ENCODE results near the gene NKAIN2.
"Not testable (repeated sequence)": the region's sequence is repeated elsewhere in the genome, so short reads cannot be mapped to it uniquely, and the experiment has no call there.

Gene NKAIN2

GRCh38 chr6:124722141-124722878 lies 918.6 kb downstream of the NKAIN2 start:
- no peaks in the 10 kb centered on the region for H3K36me3 ChIP-seq (replicated peaks in 1 of 2; ENCODE audit: control insufficient read depth in 2 of 2, insufficient read depth in 2 of 2, low read length in 2 of 2)
- no CpG with 5 or more reads among the region's 3 CpGs for WGBS, 2 donors (ENCODE audit: extremely low coverage in 2 of 2, insufficient read length in 2 of 2, insufficient replicate concordance in 1 of 2)
- H3K4me3 ChIP-seq (ENCODE audit: low read length in 2 of 2), result no peak overlapping the region
- H4K91ac ChIP-seq (ENCODE audit: low read depth, low read length, poor library complexity), result no peak overlapping the region
- H3K79me1 ChIP-seq (ENCODE audit: low read depth, low read length), result no peaks in the 10 kb centered on the region
- no peak overlapping the region for H3K4me2 ChIP-seq (ENCODE audit: insufficient read depth, low read length, poor library complexity, severe bottlenecking)
- no peak overlapping the region for H3K14ac ChIP-seq (ENCODE audit: low read length)
- H3K4ac ChIP-seq (ENCODE audit: low read length), result no peak overlapping the region
- no peak overlapping the region for H3K23ac ChIP-seq (ENCODE audit: low read depth, low read length, poor library complexity)
- no peak overlapping the region for H2BK120ac ChIP-seq (ENCODE audit: low read depth, low read length)
- no peak overlapping the region for H3K9ac ChIP-seq (ENCODE audit: low read depth, low read length, poor library complexity)
- H2BK5ac ChIP-seq (ENCODE audit: low read length), result no peak overlapping the region
- no peak overlapping the region for H3K18ac ChIP-seq (ENCODE audit: low read length)
- H3K27me3 ChIP-seq (ENCODE audit: control insufficient read depth in 3 of 3, insufficient read depth in 3 of 3, low read depth in 1 of 3, low read length in 3 of 3), result no peaks in the 10 kb centered on the region
- H3K9me3 ChIP-seq (replicated peaks in 1 of 2; ENCODE audit: control insufficient read depth in 2 of 2, insufficient read depth in 1 of 2, low read depth in 1 of 2, low read length in 2 of 2), result no peaks in the 10 kb centered on the region
- no peak overlapping the region for H4K8ac ChIP-seq (ENCODE audit: low read depth, low read length)
- H3K27ac ChIP-seq (replicated peaks; ENCODE audit: low read length), result no peak overlapping the region
- no peak overlapping the region for H2AK5ac ChIP-seq (ENCODE audit: low read depth, low read length)
- H3K4me1 ChIP-seq (ENCODE audit: control insufficient read depth in 2 of 2, insufficient read depth in 1 of 2, low read depth in 1 of 2, low read length in 2 of 2), result peaks cover 0 to 2% of the 10 kb centered on the region in 2 donors
- no peak overlapping the region for H2BK12ac ChIP-seq (ENCODE audit: low read length)
- no peak overlapping the region for H2BK15ac ChIP-seq (ENCODE audit: low read length)
- no peak for DNase-seq (ENCODE audit: low spot score)
- no peak overlapping the region for H2AFZ ChIP-seq (ENCODE audit: low read length)

- no peaks in the 10 kb centered on the region for H3K9me3 ChIP-seq (replicated peaks in 1 of 2; ENCODE audit: control insufficient read depth in 2 of 2, insufficient read depth in 1 of 2, low read depth in 1 of 2, low read length in 2 of 2)
- no peak overlapping the region for H2AK5ac ChIP-seq (ENCODE audit: low read depth, low read length)
- no peak overlapping the region for H2BK15ac ChIP-seq (ENCODE audit: low read length)
- no peak overlapping the region for H2BK12ac ChIP-seq (ENCODE audit: low read length)
- no peak overlapping the region for H3K4me3 ChIP-seq (ENCODE audit: low read length in 2 of 2)
- no peak overlapping the region for H3K9ac ChIP-seq (ENCODE audit: low read depth, low read length, poor library complexity)
- H3K36me3 ChIP-seq (replicated peaks in 1 of 2; ENCODE audit: control insufficient read depth in 2 of 2, insufficient read depth in 2 of 2, low read length in 2 of 2), result no peaks in the 10 kb centered on the region
- H2AFZ ChIP-seq (ENCODE audit: low read length), result no peak overlapping the region
- H4K91ac ChIP-seq (ENCODE audit: low read depth, low read length, poor library complexity), result no peak overlapping the region
- H3K27me3 ChIP-seq (ENCODE audit: control insufficient read depth in 3 of 3, insufficient read depth in 3 of 3, low read depth in 1 of 3, low read length in 3 of 3), result no peaks in the 10 kb centered on the region
- no peak overlapping the region for H4K8ac ChIP-seq (ENCODE audit: low read depth, low read length)
- H2BK5ac ChIP-seq (ENCODE audit: low read length), result no peak overlapping the region
- H3K79me1 ChIP-seq (ENCODE audit: low read depth, low read length), result no peaks in the 10 kb centered on the region
- no peak for DNase-seq (ENCODE audit: low spot score)
- H2BK120ac ChIP-seq (ENCODE audit: low read depth, low read length), result no peak overlapping the region
- H3K14ac ChIP-seq (ENCODE audit: low read length), result no peak overlapping the region
- H3K4ac ChIP-seq (ENCODE audit: low read length), result no peak overlapping the region
- no peak overlapping the region for H3K23ac ChIP-seq (ENCODE audit: low read depth, low read length, poor library complexity)
- H3K4me2 ChIP-seq (ENCODE audit: insufficient read depth, low read length, poor library complexity, severe bottlenecking), result no peak overlapping the region
- peaks cover 0 to 2% of the 10 kb centered on the region in 2 donors for H3K4me1 ChIP-seq (ENCODE audit: control insufficient read depth in 2 of 2, insufficient read depth in 1 of 2, low read depth in 1 of 2, low read length in 2 of 2)
- no peak overlapping the region for H3K18ac ChIP-seq (ENCODE audit: low read length)
- H3K27ac ChIP-seq (replicated peaks; ENCODE audit: low read length), result no peak overlapping the region
Measured at GRCh38 chr6:124723671-124724070, 920.0 kb downstream of the NKAIN2 start.

- H2BK15ac ChIP-seq (ENCODE audit: low read length); H3K14ac ChIP-seq (ENCODE audit: low read length); H2BK120ac ChIP-seq (ENCODE audit: low read depth, low read length); H3K4ac ChIP-seq (ENCODE audit: low read length); H3K9me3 ChIP-seq (replicated peaks in 1 of 2; ENCODE audit: control insufficient read depth in 2 of 2, insufficient read depth in 1 of 2, low read depth in 1 of 2, low read length in 2 of 2); H2BK5ac ChIP-seq (ENCODE audit: low read length); H3K36me3 ChIP-seq (replicated peaks in 1 of 2; ENCODE audit: control insufficient read depth in 2 of 2, insufficient read depth in 2 of 2, low read length in 2 of 2); H3K4me3 ChIP-seq (ENCODE audit: low read length in 2 of 2); H4K91ac ChIP-seq (ENCODE audit: low read depth, low read length, poor library complexity); H3K9ac ChIP-seq (ENCODE audit: low read depth, low read length, poor library complexity); H3K4me2 ChIP-seq (ENCODE audit: insufficient read depth, low read length, poor library complexity, severe bottlenecking); DNase-seq (ENCODE audit: low spot score); H3K27me3 ChIP-seq (ENCODE audit: control insufficient read depth in 3 of 3, insufficient read depth in 3 of 3, low read depth in 1 of 3, low read length in 3 of 3); H3K23ac ChIP-seq (ENCODE audit: low read depth, low read length, poor library complexity); H3K18ac ChIP-seq (ENCODE audit: low read length); H3K27ac ChIP-seq (replicated peaks; ENCODE audit: low read length); H2BK12ac ChIP-seq (ENCODE audit: low read length); H3K79me1 ChIP-seq (ENCODE audit: low read depth, low read length); H2AK5ac ChIP-seq (ENCODE audit: low read depth, low read length); H4K8ac ChIP-seq (ENCODE audit: low read depth, low read length); H3K4me1 ChIP-seq (ENCODE audit: control insufficient read depth in 2 of 2, insufficient read depth in 1 of 2, low read depth in 1 of 2, low read length in 2 of 2); H2AFZ ChIP-seq (ENCODE audit: low read length): not testable (repeated sequence)
- no CpG with 5 or more reads among the region's 1 CpG for WGBS, 2 donors (ENCODE audit: extremely low coverage in 2 of 2, insufficient read length in 2 of 2, insufficient replicate concordance in 1 of 2)
Measured at GRCh38 chr6:124737804-124738203, 934.1 kb downstream of the NKAIN2 start.

GRCh38 chr6:124738482-124738881 lies 934.8 kb downstream of the NKAIN2 start:
- H3K4me1 ChIP-seq (ENCODE audit: control insufficient read depth in 2 of 2, insufficient read depth in 1 of 2, low read depth in 1 of 2, low read length in 2 of 2), result no peaks in the 10 kb centered on the region
- H3K4me2 ChIP-seq (ENCODE audit: insufficient read depth, low read length, poor library complexity, severe bottlenecking), result no peak overlapping the region
- no peak overlapping the region for H2BK15ac ChIP-seq (ENCODE audit: low read length)
- no peak overlapping the region for H3K14ac ChIP-seq (ENCODE audit: low read length)
- no peak overlapping the region for H4K91ac ChIP-seq (ENCODE audit: low read depth, low read length, poor library complexity)
- no peak overlapping the region for H2BK12ac ChIP-seq (ENCODE audit: low read length)
- H3K4ac ChIP-seq (ENCODE audit: low read length), result no peak overlapping the region
- no peaks in the 10 kb centered on the region for H3K27me3 ChIP-seq (ENCODE audit: control insufficient read depth in 3 of 3, insufficient read depth in 3 of 3, low read depth in 1 of 3, low read length in 3 of 3)
- no peak overlapping the region for H3K18ac ChIP-seq (ENCODE audit: low read length)
- H3K4me3 ChIP-seq (ENCODE audit: low read length in 2 of 2), result no peak overlapping the region
- no peak overlapping the region for H2BK5ac ChIP-seq (ENCODE audit: low read length)
- DNase-seq (ENCODE audit: low spot score), result no peak
- H3K27ac ChIP-seq (replicated peaks; ENCODE audit: low read length), result no peak overlapping the region
- no peaks in the 10 kb centered on the region for H3K9me3 ChIP-seq (replicated peaks in 1 of 2; ENCODE audit: control insufficient read depth in 2 of 2, insufficient read depth in 1 of 2, low read depth in 1 of 2, low read length in 2 of 2)
- H3K36me3 ChIP-seq (replicated peaks in 1 of 2; ENCODE audit: control insufficient read depth in 2 of 2, insufficient read depth in 2 of 2, low read length in 2 of 2), result no peaks in the 10 kb centered on the region
- no peak overlapping the region for H3K23ac ChIP-seq (ENCODE audit: low read depth, low read length, poor library complexity)
- no peak overlapping the region for H2AFZ ChIP-seq (ENCODE audit: low read length)
- no peak overlapping the region for H4K8ac ChIP-seq (ENCODE audit: low read depth, low read length)
- H2BK120ac ChIP-seq (ENCODE audit: low read depth, low read length), result no peak overlapping the region
- no peak overlapping the region for H2AK5ac ChIP-seq (ENCODE audit: low read depth, low read length)
- no peak overlapping the region for H3K9ac ChIP-seq (ENCODE audit: low read depth, low read length, poor library complexity)
- no peaks in the 10 kb centered on the region for H3K79me1 ChIP-seq (ENCODE audit: low read depth, low read length)
